ENCODE results near the gene FNIP2.

GRCh38 chr4:158934996-158935669 lies 166.3 kb downstream of the FNIP2 start:
- TF ChIP-seq, protein P1, sequence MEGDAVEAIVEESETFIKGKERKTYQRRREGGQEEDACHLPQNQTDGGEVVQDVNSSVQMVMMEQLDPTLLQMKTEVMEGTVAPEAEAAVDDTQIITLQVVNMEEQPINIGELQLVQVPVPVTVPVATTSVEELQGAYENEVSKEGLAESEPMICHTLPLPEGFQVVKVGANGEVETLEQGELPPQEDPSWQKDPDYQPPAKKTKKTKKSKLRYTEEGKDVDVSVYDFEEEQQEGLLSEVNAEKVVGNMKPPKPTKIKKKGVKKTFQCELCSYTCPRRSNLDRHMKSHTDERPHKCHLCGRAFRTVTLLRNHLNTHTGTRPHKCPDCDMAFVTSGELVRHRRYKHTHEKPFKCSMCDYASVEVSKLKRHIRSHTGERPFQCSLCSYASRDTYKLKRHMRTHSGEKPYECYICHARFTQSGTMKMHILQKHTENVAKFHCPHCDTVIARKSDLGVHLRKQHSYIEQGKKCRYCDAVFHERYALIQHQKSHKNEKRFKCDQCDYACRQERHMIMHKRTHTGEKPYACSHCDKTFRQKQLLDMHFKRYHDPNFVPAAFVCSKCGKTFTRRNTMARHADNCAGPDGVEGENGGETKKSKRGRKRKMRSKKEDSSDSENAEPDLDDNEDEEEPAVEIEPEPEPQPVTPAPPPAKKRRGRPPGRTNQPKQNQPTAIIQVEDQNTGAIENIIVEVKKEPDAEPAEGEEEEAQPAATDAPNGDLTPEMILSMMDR (IDR thresholded peaks at IDR 0.05), result no peak
- TF ChIP-seq MAX (IDR thresholded peaks at IDR 0.05; ENCODE audit: low read depth) (no peak), YY1 (IDR thresholded peaks at IDR 0.05; ENCODE audit: low read depth) (no peak), RFX5 (IDR thresholded peaks at IDR 0.05; ENCODE audit: low read length) (no peak), RCOR1 (IDR thresholded peaks at IDR 0.05; ENCODE audit: low read length) (no peak), FOXJ3 (CRISPR knock-in tag; IDR thresholded peaks at IDR 0.05) (no peak), GATA2 (CRISPR knock-in tag; IDR thresholded peaks at IDR 0.05) (no peak), POLR2AphosphoS5 (IDR thresholded peaks at IDR 0.05; ENCODE audit: low read depth, low read length) (no peak), NRF1 (IDR thresholded peaks at IDR 0.05; ENCODE audit: low read depth, low read length) (no peak), CHD2 (IDR thresholded peaks at IDR 0.05; ENCODE audit: low read length, partially characterized antibody) (no peak), JUND (IDR thresholded peaks at IDR 0.05) (no peak)

All from SK-N-SH (cell line).